SK-N-SH treated with all-trans-retinoic acid at 6 μM for 48 hours (cell line): Measurements from ENCODE around the gene TMEM182.

Experiments
- CREB5 ChIP-seq: fragments of 250-450 bp; sonication (Bioruptor Pico); IDR thresholded peaks from 2 replicates; pipeline ENCODE4 v1.5.1; 2020; ENCODE audit warnings: low read depth, mild to moderate bottlenecking, moderate library complexity
- GLIS3 ChIP-seq: fragments of 250-450 bp; sonication (Bioruptor Pico); IDR thresholded peaks from 2 replicates; pipeline ENCODE4 v1.5.0; 2020; ENCODE audit warnings: mild to moderate bottlenecking, moderate library complexity
- OSR1 ChIP-seq: fragments of 250-450 bp; sonication (Bioruptor Pico); IDR thresholded peaks from 2 replicates; pipeline ENCODE4 v1.8.0; 2022; ENCODE audit warnings: moderate library complexity, mild to moderate bottlenecking, inconsistent platforms
- SNAI2 ChIP-seq: fragments of 250-450 bp; sonication (Bioruptor Pico); IDR thresholded peaks from 2 replicates; pipeline ENCODE4 v1.5.0; 2020; ENCODE audit warnings: mild to moderate bottlenecking, moderate library complexity
- TOX ChIP-seq: fragments of 250-450 bp; sonication (Bioruptor Pico); IDR thresholded peaks from 2 replicates; pipeline ENCODE4 v1.8.0; 2021; ENCODE audit warnings: mild to moderate bottlenecking, moderate library complexity, borderline replicate concordance
- ZC3H10 ChIP-seq: fragments of 250-450 bp; sonication (Bioruptor Pico); IDR thresholded peaks from 2 replicates; pipeline ENCODE4 v1.5.1; 2021; ENCODE audit warnings: mild to moderate bottlenecking, moderate library complexity
- ZNF70 ChIP-seq: fragments of 450-650 bp; formaldehyde crosslinking; IDR thresholded peaks from 2 replicates; pipeline ENCODE4 v1.5.0; 2020; ENCODE audit warnings: mild to moderate bottlenecking, moderate library complexity
- TF ChIP-seq, protein P1 (sequence below): fragments of 250-450 bp; sonication (Bioruptor Pico); IDR thresholded peaks from 2 replicates; pipeline ENCODE4 v1.5.0; 2020; ENCODE audit warnings: mild to moderate bottlenecking, moderate library complexity
- TF ChIP-seq, protein P2 (sequence below): fragments of 250-450 bp; sonication (Bioruptor Pico); IDR thresholded peaks from 2 replicates; pipeline ENCODE4 v1.8.0; 2020; ENCODE audit warnings: mild to moderate bottlenecking, moderate library complexity, borderline replicate concordance

DNA sequence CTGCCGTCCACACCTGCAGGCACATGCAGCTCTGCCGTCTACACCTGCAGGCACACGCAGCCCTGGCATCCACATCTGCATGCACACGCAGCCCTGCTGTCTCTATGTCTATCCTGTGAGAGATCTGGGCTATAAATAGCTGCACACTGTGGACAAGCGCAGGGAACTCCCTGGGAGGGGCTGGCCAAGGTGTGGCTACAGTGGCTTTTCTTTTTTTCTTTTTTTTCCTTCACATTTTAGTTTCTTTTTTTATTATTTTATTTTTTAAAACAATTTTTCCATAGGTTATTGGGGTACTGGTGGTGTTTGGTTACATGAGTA is 42.0 kb downstream of the TMEM182 start:
- TF ChIP-seq SNAI2 (CRISPR knock-in tag) (no peak), TOX (CRISPR knock-in tag) (no peak), GLIS3 (CRISPR knock-in tag) (no peak), OSR1 (CRISPR knock-in tag) (no peak), ZC3H10 (CRISPR knock-in tag) (no peak), CREB5 (no peak), ZNF70 (CRISPR knock-in tag) (no peak)
- TF ChIP-seq, protein P1, sequence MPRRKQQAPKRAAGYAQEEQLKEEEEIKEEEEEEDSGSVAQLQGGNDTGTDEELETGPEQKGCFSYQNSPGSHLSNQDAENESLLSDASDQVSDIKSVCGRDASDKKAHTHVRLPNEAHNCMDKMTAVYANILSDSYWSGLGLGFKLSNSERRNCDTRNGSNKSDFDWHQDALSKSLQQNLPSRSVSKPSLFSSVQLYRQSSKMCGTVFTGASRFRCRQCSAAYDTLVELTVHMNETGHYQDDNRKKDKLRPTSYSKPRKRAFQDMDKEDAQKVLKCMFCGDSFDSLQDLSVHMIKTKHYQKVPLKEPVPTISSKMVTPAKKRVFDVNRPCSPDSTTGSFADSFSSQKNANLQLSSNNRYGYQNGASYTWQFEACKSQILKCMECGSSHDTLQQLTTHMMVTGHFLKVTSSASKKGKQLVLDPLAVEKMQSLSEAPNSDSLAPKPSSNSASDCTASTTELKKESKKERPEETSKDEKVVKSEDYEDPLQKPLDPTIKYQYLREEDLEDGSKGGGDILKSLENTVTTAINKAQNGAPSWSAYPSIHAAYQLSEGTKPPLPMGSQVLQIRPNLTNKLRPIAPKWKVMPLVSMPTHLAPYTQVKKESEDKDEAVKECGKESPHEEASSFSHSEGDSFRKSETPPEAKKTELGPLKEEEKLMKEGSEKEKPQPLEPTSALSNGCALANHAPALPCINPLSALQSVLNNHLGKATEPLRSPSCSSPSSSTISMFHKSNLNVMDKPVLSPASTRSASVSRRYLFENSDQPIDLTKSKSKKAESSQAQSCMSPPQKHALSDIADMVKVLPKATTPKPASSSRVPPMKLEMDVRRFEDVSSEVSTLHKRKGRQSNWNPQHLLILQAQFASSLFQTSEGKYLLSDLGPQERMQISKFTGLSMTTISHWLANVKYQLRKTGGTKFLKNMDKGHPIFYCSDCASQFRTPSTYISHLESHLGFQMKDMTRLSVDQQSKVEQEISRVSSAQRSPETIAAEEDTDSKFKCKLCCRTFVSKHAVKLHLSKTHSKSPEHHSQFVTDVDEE: no peak
- TF ChIP-seq, protein P2, sequence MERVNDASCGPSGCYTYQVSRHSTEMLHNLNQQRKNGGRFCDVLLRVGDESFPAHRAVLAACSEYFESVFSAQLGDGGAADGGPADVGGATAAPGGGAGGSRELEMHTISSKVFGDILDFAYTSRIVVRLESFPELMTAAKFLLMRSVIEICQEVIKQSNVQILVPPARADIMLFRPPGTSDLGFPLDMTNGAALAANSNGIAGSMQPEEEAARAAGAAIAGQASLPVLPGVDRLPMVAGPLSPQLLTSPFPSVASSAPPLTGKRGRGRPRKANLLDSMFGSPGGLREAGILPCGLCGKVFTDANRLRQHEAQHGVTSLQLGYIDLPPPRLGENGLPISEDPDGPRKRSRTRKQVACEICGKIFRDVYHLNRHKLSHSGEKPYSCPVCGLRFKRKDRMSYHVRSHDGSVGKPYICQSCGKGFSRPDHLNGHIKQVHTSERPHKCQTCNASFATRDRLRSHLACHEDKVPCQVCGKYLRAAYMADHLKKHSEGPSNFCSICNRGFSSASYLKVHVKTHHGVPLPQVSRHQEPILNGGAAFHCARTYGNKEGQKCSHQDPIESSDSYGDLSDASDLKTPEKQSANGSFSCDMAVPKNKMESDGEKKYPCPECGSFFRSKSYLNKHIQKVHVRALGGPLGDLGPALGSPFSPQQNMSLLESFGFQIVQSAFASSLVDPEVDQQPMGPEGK (CRISPR knock-in tag): no peak
